Measurements from ENCODE around the gene GABRB2.

- TF ChIP-seq, protein P1, sequence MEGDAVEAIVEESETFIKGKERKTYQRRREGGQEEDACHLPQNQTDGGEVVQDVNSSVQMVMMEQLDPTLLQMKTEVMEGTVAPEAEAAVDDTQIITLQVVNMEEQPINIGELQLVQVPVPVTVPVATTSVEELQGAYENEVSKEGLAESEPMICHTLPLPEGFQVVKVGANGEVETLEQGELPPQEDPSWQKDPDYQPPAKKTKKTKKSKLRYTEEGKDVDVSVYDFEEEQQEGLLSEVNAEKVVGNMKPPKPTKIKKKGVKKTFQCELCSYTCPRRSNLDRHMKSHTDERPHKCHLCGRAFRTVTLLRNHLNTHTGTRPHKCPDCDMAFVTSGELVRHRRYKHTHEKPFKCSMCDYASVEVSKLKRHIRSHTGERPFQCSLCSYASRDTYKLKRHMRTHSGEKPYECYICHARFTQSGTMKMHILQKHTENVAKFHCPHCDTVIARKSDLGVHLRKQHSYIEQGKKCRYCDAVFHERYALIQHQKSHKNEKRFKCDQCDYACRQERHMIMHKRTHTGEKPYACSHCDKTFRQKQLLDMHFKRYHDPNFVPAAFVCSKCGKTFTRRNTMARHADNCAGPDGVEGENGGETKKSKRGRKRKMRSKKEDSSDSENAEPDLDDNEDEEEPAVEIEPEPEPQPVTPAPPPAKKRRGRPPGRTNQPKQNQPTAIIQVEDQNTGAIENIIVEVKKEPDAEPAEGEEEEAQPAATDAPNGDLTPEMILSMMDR (conservative IDR thresholded peaks at IDR 0.05; ENCODE audit: low read length) = no peak
- no peak for TF ChIP-seq EZH2phosphoT487 (IDR thresholded peaks at IDR 0.05; ENCODE audit: borderline replicate concordance, low read depth, low read length)
Measured at GRCh38 chr5:161273410-161273809, 273.1 kb downstream of the GABRB2 start.
